ENCODE results near the gene ZNF580.

Gene ZNF580

GRCh38 chr19:55644842-55645511, 4.2 kb downstream of the ZNF580 start:
- no peak for DNase-seq (ENCODE audit: low read depth in 1 of 2, low spot score in 1 of 2)

GRCh38 chr19:55645512-55645881, 4.7 kb downstream of the ZNF580 start:
- no peak for DNase-seq (ENCODE audit: low read depth in 1 of 2, low spot score in 1 of 2)

GRCh38 chr19:55646889-55647731, 6.3 kb downstream of the ZNF580 start:
- DNase-seq (ENCODE audit: low read depth in 1 of 2, low spot score in 1 of 2), result no peak

- DNase-seq (ENCODE audit: low read depth in 1 of 2, low spot score in 1 of 2), result no peak
Observed at GRCh38 chr19:55647732-55648584, 7.2 kb downstream of the ZNF580 start, which contains the start of gene CCDC106. TSS of gene CCDC106 (plus strand) at chr19:55648212. CDS start at chr19:55649047, 835 bp downstream.

GRCh38 chr19:55648585-55649267, 7.9 kb downstream of the ZNF580 start:
- no peak for DNase-seq (ENCODE audit: low read depth in 1 of 2, low spot score in 1 of 2)

GRCh38 chr19:55649268-55650125, 8.7 kb downstream of the ZNF580 start:
- no peak for DNase-seq (ENCODE audit: low read depth in 1 of 2, low spot score in 1 of 2)

GRCh38 chr19:55650126-55650557, 9.3 kb downstream of the ZNF580 start:
- DNase-seq (ENCODE audit: low read depth in 1 of 2, low spot score in 1 of 2), result no peak

GRCh38 chr19:55650602-55651230, 9.9 kb downstream of the ZNF580 start:
- no peak for DNase-seq (ENCODE audit: low read depth in 1 of 2, low spot score in 1 of 2)

- DNase-seq (ENCODE audit: low read depth in 1 of 2, low spot score in 1 of 2), result no peak
Observed at GRCh38 chr19:55651236-55651635, 10.4 kb downstream of the ZNF580 start.

GRCh38 chr19:55652311-55653128, 11.7 kb downstream of the ZNF580 start:
- no peak for DNase-seq (ENCODE audit: low read depth in 1 of 2, low spot score in 1 of 2)

- DNase-seq (ENCODE audit: low read depth in 1 of 2, low spot score in 1 of 2), result peak; percentile 97 to 99
Observed at GRCh38 chr19:55653651-55654322, 13.0 kb downstream of the ZNF580 start.

- peak; percentile 93 to 98 for DNase-seq (ENCODE audit: low read depth in 1 of 2, low spot score in 1 of 2)
Observed at GRCh38 chr19:55654323-55654867, 13.6 kb downstream of the ZNF580 start.

- DNase-seq (ENCODE audit: low read depth in 1 of 2, low spot score in 1 of 2), result peak; percentile 91 to 93
Observed at GRCh38 chr19:55654868-55655647, 14.3 kb downstream of the ZNF580 start, which contains the start of gene U2AF2. TSS of gene U2AF2 (plus strand) at chr19:55655035. CDS start at chr19:55655105, 70 bp downstream.

- no peak for DNase-seq (ENCODE audit: low read depth in 1 of 2, low spot score in 1 of 2)
Observed at GRCh38 chr19:55655648-55656040, 14.8 kb downstream of the ZNF580 start.

GRCh38 chr19:55656552-55656951, 15.8 kb downstream of the ZNF580 start:
- DNase-seq (ENCODE audit: low read depth in 1 of 2, low spot score in 1 of 2), result no peak

- DNase-seq (ENCODE audit: low read depth in 1 of 2, low spot score in 1 of 2), result no peak
Observed at GRCh38 chr19:55656988-55657747, 16.4 kb downstream of the ZNF580 start.
